ENCODE measurements around the gene CERS1.

The CERS1 gene

DNA sequence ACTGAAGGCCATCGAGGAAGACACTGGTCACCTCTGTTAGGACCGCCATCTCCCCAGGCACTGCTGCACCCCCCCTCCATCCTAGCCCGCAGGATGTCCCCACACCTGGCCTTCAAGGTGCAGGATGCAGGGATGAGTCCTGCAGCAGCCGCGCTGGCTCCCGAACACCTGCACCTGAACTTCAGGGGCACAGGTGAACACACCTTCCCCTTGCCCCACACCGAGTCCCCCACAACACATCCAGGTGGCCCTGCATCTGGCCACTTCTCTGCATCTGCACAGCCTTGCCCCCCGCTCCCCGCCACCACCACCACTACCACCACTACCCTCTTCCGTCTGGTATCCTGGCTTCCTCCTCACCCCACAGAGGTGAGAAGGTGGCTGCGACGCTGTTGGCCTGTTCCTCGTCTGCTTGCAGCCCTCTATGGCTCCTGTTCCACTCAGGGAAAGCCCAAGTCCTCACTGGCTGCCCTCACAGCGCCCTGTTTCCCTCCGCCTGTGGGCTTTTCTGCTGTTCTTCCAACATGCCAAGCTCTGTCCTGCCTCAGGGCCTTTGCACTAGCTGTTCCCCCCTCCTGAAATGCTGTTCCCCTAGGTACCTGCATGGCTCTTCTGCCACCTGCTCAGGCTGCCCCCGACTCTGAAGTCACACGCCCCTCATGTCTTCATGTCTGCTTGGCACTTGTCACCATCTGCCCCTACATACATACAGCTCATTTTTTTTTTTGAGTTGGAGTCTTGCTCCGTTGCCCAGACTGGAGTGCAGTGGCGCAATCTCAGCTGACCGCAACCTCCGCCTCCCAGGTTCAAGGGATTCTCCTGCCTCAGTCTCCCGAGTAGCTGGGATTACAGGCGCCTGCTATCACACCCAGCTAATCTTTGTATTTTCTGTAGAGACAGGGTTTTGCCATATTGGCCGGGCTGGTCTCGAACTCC is 1.4 kb upstream of the CERS1 start:
- DNase-seq = no peak

- DNase-seq = no peak
Observed at GRCh38 chr19:18896421-18896841, 473 bp upstream of the CERS1 start.

- DNase-seq = no peak
Observed at GRCh38 chr19:18895038-18895823, 727 bp downstream of the CERS1 start.

GRCh38 chr19:18894254-18895037 is 1.5 kb downstream of the CERS1 start:
- peak; percentile 72 for DNase-seq

GRCh38 chr19:18893587-18894253 is 2.2 kb downstream of the CERS1 start:
- no peak for DNase-seq

DNA sequence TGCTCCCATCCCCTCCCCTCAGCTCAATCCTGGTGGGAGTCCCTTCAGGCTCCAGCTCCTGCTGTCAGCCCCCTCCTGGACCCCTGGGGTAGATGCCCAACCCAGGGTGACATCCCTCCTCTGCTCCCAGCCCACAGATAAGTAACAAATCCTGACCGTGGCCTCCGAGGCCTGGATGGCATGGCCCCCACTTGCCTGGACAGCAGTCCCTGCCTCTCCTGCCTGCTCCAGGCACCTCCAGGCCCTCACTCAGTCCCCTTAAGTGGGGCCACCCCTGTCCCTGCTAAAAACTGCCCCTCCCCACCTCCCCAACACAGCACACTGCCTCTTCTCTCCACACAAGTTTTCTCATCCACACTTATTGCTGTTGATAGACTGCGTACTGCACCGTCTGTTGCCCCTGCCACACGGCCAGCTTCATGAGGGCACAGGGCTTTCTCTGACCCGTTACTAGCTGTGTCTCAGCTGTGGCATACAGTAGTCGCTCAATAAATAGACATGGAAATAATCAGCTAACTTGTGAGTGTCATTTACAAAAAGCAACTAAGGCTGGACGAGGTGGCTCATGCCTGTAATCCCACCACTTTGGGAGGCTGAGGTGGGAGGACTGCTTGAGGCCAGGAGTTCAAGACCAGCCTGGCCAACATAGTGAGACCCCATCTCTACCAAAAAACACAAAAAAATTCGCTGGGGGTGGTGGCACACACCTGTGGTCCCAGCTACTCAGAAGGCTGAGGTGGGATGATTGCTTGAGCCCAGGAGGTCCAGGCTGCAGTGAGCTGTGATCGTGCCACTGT is 5.8 kb downstream of the CERS1 start:
- no peak for DNase-seq

GRCh38 chr19:18886972-18887371 is 9.0 kb downstream of the CERS1 start:
- DNase-seq = no peak

DNA sequence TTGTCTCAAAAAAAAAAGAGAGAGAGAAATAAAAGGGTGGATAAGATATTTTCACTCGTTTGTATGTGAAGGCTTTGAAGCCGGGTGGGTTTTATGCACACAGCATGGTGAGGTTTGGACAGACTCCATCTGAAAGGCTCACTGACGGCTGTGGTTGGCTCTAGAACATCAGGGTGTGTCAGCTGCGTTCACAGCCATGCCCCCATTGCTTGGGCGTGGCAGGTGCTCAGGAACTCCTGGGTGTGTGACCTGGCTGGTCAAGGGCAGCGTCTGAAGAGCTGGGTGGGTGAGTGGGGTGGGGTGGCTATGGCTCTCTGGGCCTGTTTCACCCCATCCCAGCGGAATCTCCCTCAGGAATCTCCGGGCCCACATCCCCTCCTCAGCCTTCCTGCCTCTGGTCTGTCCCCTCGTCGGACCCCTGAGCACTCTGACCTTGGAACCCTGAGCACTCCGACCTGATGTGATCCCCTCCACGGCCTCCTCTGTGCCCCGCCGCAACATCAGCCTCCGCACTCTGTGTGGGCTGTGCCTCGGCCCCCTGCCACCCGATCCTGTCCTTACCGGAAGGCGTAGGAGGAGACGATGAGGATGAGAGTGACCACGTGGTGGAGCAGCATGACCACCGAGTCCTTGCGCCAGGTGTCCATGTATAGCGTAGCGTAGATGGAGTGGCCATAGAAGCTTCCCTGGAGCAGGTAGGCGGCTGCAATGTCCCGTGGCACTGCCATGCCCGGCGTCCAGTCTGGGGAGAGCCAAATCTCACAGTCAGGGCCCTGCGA is 12.2 kb downstream of the CERS1 start:
- no peak for DNase-seq

DNA sequence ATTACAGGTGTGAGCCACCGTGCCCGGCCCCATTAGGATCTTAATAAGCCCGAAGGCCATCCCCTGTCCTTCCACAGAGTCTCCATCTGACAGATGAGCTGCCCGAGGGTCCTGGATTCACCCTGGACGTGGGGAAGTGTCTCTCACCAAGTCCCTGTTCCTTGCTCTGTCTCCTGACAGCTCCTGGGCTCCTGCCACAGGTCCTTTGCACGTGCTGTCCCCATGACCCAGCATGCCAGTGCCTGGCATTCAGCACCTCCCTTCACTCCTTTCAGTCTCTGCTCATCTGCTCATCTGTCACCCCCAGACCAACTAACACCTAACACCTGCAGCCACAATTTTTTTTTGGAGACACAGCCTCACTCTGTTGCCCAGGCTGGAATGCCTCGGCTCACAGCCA is 14.5 kb downstream of the CERS1 start:
- no peak for DNase-seq

- DNase-seq = no peak
Observed at GRCh38 chr19:18879579-18880373, 16.2 kb downstream of the CERS1 start.

DNA sequence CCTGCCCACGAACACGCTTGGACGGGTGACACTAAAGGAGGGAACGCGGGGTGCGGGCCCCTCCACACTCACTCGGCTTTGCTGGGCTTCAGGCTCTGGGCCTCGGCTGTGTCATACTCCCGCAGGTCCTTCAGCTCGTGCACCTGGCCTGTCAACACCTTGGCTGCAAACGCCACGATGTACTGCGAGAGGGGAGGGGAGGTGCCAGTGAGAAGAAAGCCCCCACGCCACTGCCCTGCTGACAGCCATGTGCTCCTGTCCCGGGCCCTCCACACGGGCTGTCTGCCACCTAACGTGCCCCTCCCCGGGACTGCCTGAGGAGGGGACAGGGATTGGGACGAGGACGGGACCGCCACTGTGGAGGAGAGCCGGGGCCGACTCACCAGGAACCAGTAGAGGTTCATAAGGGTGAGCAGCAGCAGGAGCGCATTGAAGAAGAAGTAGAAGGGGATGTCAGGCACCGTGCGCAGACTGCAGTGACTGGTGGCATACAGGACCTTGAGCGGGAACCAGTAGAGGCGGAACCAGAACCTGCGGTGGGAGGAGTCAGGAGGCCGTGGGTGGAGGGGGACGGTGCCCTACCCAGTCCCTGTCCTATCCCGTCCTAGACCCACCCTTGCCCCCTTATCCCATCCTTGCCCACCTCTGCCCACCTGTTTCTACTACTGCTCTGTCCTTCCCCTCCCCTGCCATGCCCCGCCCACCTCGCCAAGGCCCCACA is 16.9 kb downstream of the CERS1 start:
- DNase-seq = no peak

DNA sequence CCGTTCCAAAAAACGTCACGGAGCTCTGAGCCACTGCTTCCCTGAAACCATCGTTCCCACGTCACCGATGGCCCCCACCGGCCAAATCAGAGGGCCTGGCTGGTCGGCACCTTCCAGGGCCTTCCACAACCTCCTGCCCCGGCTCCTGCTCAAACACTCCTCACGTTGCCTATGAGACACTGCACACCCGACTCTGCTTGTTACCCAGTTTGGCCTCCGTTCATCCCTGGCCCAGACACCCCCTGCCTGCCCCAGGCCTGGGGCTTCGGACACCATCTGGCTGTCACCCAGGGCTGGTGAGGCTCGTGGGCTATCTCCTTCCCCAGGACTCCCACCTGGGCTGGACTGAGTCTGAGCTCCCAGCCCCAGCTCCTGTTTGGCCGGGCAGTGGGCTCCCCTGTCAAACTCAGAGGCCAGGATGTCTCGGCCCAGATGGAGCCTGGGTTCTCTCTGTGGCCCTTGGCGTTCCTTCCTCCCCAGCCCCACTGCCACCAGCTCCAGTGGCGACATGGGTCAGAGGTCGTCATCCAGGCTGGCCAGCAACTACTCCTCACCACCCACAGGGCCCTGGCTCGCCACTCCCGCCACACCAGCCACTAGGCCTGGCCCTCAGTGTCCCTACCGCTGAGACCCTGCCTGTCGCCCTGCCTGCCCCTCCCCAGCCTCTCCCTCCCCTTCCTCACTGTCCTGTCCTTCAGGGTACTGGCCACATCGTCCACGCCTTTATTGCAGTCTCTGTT is 17.7 kb downstream of the CERS1 start:
- no peak for DNase-seq

DNA sequence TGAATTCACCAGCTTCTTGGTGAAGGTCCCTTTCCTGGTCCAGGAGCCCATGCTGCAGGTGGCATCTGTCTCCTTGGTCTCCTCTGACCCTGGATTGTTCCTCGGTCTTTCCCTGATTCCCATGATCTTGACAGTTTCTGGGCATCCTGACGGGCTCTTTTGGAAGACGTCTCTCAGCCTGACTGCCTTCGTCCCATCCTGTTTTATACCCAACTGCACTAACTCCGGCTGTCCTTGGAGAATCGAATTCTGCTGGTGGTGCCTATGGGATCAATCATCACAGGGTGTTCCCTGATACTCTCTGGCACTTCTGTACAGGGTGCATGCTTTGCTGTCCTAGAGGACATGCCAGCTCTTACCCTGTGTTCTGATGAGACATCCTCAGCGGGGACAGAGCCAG is 19.1 kb downstream of the CERS1 start:
- no peak for DNase-seq

- DNase-seq = no peak
Observed at GRCh38 chr19:18875726-18876125, 20.2 kb downstream of the CERS1 start.

- DNase-seq = no peak
Observed at GRCh38 chr19:18871543-18871942, 24.4 kb downstream of the CERS1 start.

- DNase-seq = no peak
Observed at GRCh38 chr19:18870531-18871172, 25.3 kb downstream of the CERS1 start.

DNA sequence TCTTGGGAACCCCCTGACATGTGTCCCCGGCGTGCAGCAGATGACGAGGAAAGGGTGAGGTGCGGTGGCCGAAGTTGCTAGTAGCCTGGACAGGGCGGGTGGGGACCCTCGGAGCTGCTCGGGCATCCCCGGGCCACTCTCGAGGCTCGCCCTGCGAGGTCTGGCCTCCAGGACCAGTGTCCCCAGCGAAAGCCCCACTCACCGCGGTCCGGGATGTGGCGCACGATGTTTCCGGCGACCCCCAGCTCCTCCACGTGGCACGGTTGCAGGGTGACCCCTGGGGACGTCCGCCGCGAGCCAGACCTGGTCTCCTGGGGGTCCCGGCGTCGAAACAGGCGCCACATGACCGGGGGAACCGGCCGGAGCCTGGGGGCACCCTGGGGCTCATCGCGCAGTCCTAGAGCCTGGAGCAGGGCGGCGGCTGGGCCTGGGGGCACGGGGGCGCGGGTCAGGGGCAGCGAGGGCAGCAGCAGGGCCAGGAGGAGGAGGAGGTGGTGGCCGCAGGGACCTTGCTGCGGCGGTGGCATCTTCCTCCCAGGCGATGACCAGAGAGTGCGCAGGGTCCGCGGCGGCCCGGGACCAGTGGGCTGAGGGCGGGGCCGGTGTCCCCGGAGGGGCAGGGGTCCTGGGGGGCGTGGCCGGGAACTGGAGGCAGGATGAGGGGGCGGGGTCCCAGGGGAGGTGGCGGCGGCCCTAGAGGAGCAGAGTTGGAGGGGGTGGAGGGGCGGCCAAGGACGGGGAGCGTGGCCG is 26.0 kb downstream of the CERS1 start:
- DNase-seq = no peak
